Keratinocyte (primary cell): ENCODE measurements around the gene SYNE1. TPM values are rescaled to one million over a fixed set of nuclear protein-coding genes. Genes with fewer than 3 reads are reported as not detected.
A peak's percentile ranks its signal among the peaks of the same experiment; 100 is the strongest.

Experiments
- DNase-seq: peaks from one replicate; pipeline ENCODE4 v3.0.0-alpha.2; 2011; ENCODE audit warnings: low read depth, missing footprints, low spot score
- FAIRE-seq: peaks from 2 replicates; lab custom pipeline; 2011; peaks lifted over from hg19 to GRCh38; lab: Jason Lieb, UNC
- H2AFZ ChIP-seq: 2 replicates; pipeline ENCODE4 v1.6.0; 2012; ENCODE audit warnings: low read length, control low read depth, inconsistent platforms; ENCODE audit not compliant: control insufficient read depth
- H3K27ac ChIP-seq: 2 replicates; pipeline ENCODE4 v1.5.1; 2011; ENCODE audit warnings: low read length; ENCODE audit not compliant: control insufficient read depth, insufficient read depth
- H3K27me3 ChIP-seq: 3 replicates; pipeline ENCODE4 v1.6.0; 2011; ENCODE audit warnings: low read length; ENCODE audit not compliant: control insufficient read depth, insufficient read depth; ENCODE audit errors: extremely low read depth
- H3K36me3 ChIP-seq, 2 experiments: 2 replicates in 1 of 2; 3 replicates in 1 of 2; pipeline ENCODE4 v1.5.1; 2011; ENCODE audit warnings: low read length in 2 of 2, mild to moderate bottlenecking in 1 of 2; ENCODE audit not compliant: control insufficient read depth in 2 of 2, insufficient read depth in 2 of 2; ENCODE audit errors: extremely low read depth in 1 of 2
- H3K4me1 ChIP-seq: 3 replicates; pipeline ENCODE4 v1.5.1; 2011; ENCODE audit warnings: low read length; ENCODE audit not compliant: control insufficient read depth, insufficient read depth; ENCODE audit errors: extremely low read depth
- H3K4me2 ChIP-seq: 3 replicates; pipeline ENCODE4 v1.6.0; 2011; ENCODE audit warnings: low read depth, low read length; ENCODE audit not compliant: control insufficient read depth, insufficient read depth; ENCODE audit errors: extremely low read depth
- H3K4me3 ChIP-seq, 3 experiments: fragments of 200-600 bp in 1 of 3; sonication (generic) in 1 of 3; 2 replicates in 2 of 3; 3 replicates in 1 of 3; pipeline ENCODE4 v1.5.1; 2011 to 2016; ENCODE audit warnings: low read length in 3 of 3, mild to moderate bottlenecking in 3 of 3, control low read depth in 2 of 3, inconsistent platforms in 1 of 3, low read depth in 1 of 3, mixed read lengths in 1 of 3, mixed run types in 1 of 3, moderate library complexity in 1 of 3; ENCODE audit not compliant: control insufficient read depth in 2 of 3, insufficient read depth in 2 of 3; ENCODE audit errors: extremely low read depth in 1 of 3
- H3K79me2 ChIP-seq: 2 replicates; pipeline ENCODE4 v1.6.0; 2012; ENCODE audit warnings: low read length; ENCODE audit not compliant: control insufficient read depth, insufficient read depth
- H3K9ac ChIP-seq: 3 replicates; pipeline ENCODE4 v1.6.0; 2011; ENCODE audit warnings: low read length; ENCODE audit not compliant: control insufficient read depth, insufficient read depth; ENCODE audit errors: extremely low read depth
- H3K9me1 ChIP-seq: 3 replicates; pipeline ENCODE4 v1.6.0; 2011; ENCODE audit warnings: low read length; ENCODE audit not compliant: control insufficient read depth, insufficient read depth; ENCODE audit errors: extremely low read depth
- H3K9me3 ChIP-seq: 2 replicates; pipeline ENCODE4 v1.5.1; 2012; ENCODE audit warnings: low read depth, low read length; ENCODE audit not compliant: control insufficient read depth
- H4K20me1 ChIP-seq: 3 replicates; pipeline ENCODE4 v1.6.0; 2011; ENCODE audit warnings: low read length; ENCODE audit not compliant: control insufficient read depth, insufficient read depth; ENCODE audit errors: extremely low read depth
- EZH2 ChIP-seq: IDR thresholded peaks from one replicate; pipeline ENCODE4 v1.6.1; 2012; ENCODE audit warnings: inconsistent platforms, mild to moderate bottlenecking, low read length, moderate library complexity
- dilution Hi-C: fragments of 300-500 bp; cut with MboI; formaldehyde crosslinking; loops from one replicate; pipeline ENCODE4 v1.7.0; 2020; ENCODE audit warnings: low sequenced_read_pairs; ENCODE audit not compliant: extremely low pct_ligation_motif_present
- polyA plus RNA-seq, 5 experiments: library from polyadenylated mRNA; depleted of rRNA in 3 of 5; stranded (reverse) in 3 of 5; stranded (forward) in 1 of 5; unstranded in 1 of 5; fragments of >200 nt; gene quantifications; 1 replicate in 1 of 5; 2 replicates in 3 of 5; 3 replicates in 1 of 5; pipeline versions ENCODE4 v1.2.1 to v1.2.3, GENCODE V29; 2011 to 2012; ENCODE audit warnings: missing spikeins in 2 of 5, low read depth in 1 of 5, low replicate concordance in 1 of 5
- TF ChIP-seq, protein P1 (sequence below), 3 experiments: IDR thresholded peaks in 1 of 3; conservative IDR thresholded peaks in 1 of 3; optimal IDR thresholded peaks in 1 of 3; 2 replicates in 2 of 3; 3 replicates in 1 of 3; pipeline versions ENCODE3 to v1.5.1; 2011; ENCODE audit warnings: low read length in 3 of 3, mild to moderate bottlenecking in 3 of 3, moderate library complexity in 2 of 3, control low read depth in 1 of 3, inconsistent platforms in 1 of 3; ENCODE audit not compliant: insufficient read depth in 2 of 3; ENCODE audit errors: extremely low read depth in 1 of 3

SYNE1 gene
- polyA plus RNA-seq, 1 donor (not counting 4 experiments of a cell fraction or from before 2014, with no cell fraction given), result 4.0 TPM

DNA sequence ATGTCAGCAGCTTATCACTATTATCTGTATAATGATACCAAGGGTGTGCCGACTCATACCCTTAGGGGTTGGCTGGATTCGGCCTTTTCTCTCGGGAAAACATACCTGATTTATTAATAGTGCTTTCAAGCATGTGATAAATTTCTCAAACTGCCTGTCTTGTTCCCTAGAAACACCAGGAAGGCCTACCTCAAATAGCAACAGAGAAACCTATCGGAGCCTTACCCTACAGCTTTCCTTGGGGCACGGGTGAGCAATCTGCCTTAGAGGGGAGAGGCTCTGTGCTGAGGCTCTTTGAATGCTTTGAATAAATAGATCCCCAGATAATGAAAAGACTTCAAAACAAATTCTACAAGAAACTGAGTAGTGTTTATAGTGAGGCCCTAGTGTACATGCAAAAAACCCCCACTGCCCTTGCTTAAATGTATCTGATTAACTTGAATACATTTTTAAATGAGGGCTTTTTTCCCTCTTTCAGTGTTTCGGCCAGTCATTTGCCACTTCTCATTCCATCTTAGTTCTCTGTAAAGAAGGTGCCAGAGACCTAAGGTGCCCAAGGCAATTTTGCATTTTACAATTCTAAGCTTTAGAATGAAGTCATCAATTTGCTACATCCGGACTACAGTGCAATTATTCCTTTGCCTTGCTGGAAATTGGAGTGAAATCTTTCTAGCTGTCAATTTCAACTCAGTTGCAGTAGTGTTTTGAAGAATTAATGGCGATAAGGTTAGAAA lies 509.6 kb downstream of the SYNE1 start:
- Histone ChIP-seq H3K9ac (peak overlapping the region; percentile 42), H3K27me3 (no peaks in the 10 kb centered on the region), H3K27ac (peak overlapping the region; percentile 77), H3K4me3 (no peak overlapping the region), H3K9me1 (no peaks in the 10 kb centered on the region), H4K20me1 (no peaks in the 10 kb centered on the region), H2AFZ (peak overlapping the region; percentile 50), H3K36me3 (no peaks in the 10 kb centered on the region), H3K79me2 (no peaks in the 10 kb centered on the region), H3K4me1 (peaks cover 35% of the 10 kb centered on the region), H3K9me3 (no peaks in the 10 kb centered on the region), H3K4me2 (peak overlapping the region; percentile 47)
- DNase-seq (no peak), FAIRE-seq (peak; percentile 68)
- TF ChIP-seq, protein P1, sequence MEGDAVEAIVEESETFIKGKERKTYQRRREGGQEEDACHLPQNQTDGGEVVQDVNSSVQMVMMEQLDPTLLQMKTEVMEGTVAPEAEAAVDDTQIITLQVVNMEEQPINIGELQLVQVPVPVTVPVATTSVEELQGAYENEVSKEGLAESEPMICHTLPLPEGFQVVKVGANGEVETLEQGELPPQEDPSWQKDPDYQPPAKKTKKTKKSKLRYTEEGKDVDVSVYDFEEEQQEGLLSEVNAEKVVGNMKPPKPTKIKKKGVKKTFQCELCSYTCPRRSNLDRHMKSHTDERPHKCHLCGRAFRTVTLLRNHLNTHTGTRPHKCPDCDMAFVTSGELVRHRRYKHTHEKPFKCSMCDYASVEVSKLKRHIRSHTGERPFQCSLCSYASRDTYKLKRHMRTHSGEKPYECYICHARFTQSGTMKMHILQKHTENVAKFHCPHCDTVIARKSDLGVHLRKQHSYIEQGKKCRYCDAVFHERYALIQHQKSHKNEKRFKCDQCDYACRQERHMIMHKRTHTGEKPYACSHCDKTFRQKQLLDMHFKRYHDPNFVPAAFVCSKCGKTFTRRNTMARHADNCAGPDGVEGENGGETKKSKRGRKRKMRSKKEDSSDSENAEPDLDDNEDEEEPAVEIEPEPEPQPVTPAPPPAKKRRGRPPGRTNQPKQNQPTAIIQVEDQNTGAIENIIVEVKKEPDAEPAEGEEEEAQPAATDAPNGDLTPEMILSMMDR (optimal IDR thresholded peaks at IDR 0.05 in 1 of 3, IDR thresholded peaks at IDR 0.05 in 1 of 3, conservative IDR thresholded peaks at IDR 0.05 in 1 of 3; ENCODE audit: extremely low read depth in 1 of 3, insufficient read depth in 2 of 3, low read length in 3 of 3), result no peak
- no peak for TF ChIP-seq EZH2
- dilution Hi-C loops, result no loop called here

DNA sequence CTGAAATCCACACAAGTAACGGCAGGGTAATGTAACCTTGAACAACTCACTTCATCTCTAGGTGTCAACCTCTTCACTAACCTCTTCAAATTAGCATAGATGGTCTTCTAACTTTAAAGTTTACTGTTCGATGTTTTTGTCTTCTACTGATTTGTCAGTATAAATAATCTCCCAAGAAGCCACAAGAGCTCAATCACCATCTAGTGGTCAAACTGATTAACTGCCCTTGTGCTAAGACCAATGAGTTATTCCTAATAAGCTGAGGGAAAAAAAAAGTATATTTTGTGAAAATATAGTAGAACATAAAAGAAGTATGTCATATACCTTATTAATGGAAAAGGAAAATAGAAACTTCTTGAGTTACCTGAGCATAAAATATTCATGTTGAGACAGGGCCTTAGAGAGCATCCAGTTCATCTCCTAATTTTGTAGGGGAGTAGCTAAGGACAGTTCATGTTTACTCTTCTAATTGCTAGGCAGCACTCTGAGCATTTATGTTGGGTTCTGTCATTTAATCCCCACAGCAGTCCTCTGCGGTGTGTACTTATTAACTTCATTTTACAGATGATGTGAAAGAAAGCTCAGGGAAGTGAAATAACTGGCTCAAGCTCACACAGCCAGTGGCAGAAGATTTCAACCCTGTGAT lies 512.6 kb downstream of the SYNE1 start:
- Histone ChIP-seq H2AFZ (peak overlapping the region; percentile 65), H3K9me1 (no peaks in the 10 kb centered on the region), H3K4me3 (no peak overlapping the region), H3K27me3 (no peaks in the 10 kb centered on the region), H3K27ac (no peak overlapping the region), H3K79me2 (no peaks in the 10 kb centered on the region), H3K9ac (no peak overlapping the region), H4K20me1 (no peaks in the 10 kb centered on the region), H3K4me2 (no peak overlapping the region), H3K36me3 (no peaks in the 10 kb centered on the region), H3K9me3 (no peaks in the 10 kb centered on the region), H3K4me1 (peaks cover 22% of the 10 kb centered on the region)
- dilution Hi-C loops, result no loop called here
- DNase-seq, result no peak
- no peak for FAIRE-seq
- TF ChIP-seq EZH2, result no peak
- TF ChIP-seq, protein P1 (optimal IDR thresholded peaks at IDR 0.05 in 1 of 3, IDR thresholded peaks at IDR 0.05 in 1 of 3, conservative IDR thresholded peaks at IDR 0.05 in 1 of 3; ENCODE audit: extremely low read depth in 1 of 3, insufficient read depth in 2 of 3, low read length in 3 of 3), result peak in 2 of 3 experiments; percentile 53 to 71
